Measurements from ENCODE around the gene DYRK2. TPM values are rescaled to one million over a fixed set of nuclear protein-coding genes. Genes with fewer than 3 reads are reported as not detected.

DYRK2 gene
- total RNA-seq, 1 experiment from 2014 or later, result 28.6 TPM

DNA sequence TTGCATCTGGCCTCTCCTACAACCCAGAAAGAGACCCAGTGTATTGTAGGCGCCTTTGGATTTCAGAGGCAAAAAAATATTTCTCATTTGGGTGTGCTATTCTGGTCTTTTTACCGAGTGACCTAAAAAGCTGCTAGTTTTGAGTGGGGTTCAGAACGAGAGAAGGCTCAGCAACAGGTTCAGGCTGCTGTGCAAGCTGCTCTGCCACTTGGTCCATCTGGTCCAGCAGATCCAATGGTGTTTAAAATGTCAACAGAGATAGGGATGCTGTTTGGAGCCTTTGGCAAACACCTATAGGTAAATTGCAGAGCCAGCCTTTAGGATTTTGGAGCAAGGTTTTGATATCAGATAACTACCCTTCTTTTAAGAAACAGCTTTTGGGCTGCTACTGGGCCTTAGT lies 25.3 kb upstream of the DYRK2 start:
- BruUV-seq (replicated peaks), result no TSS peak
- H3K36me3 ChIP-seq (ENCODE audit: insufficient read depth, low read length, poor library complexity, severe bottlenecking), result no peaks in the 10 kb centered on the region
- no peaks in the 10 kb centered on the region for H3K4me1 ChIP-seq (ENCODE audit: insufficient read depth, low read length, poor library complexity, severe bottlenecking)
- ChIA-PET POLR2A (ENCODE audit: low non-redundant PET) (no interaction called here), CTCF (no interaction called here)
- H3K27me3 ChIP-seq (replicated peaks; ENCODE audit: insufficient read depth, low read depth, low read length, poor library complexity), result no peaks in the 10 kb centered on the region
- no peak for TF ChIP-seq EZH2 (IDR thresholded peaks at IDR 0.05; ENCODE audit: borderline replicate concordance, low read depth, low read length, poor library complexity, severe bottlenecking)
- TF ChIP-seq CTCF (conservative IDR thresholded peaks at IDR 0.05; ENCODE audit: low read depth, low read length), result no peak
- no peak overlapping the region for H3K27ac ChIP-seq (ENCODE audit: low read depth, low read length, poor library complexity, severe bottlenecking)
- no peak overlapping the region for H3K4me3 ChIP-seq (ENCODE audit: low read depth, low read length, poor library complexity, severe bottlenecking)
- intact Hi-C loops (cut with micrococcal nuclease; ENCODE audit: unreplicated experiment), result no loop called here
- H3K9me3 ChIP-seq (ENCODE audit: low read depth, low read length, poor library complexity, severe bottlenecking), result no peaks in the 10 kb centered on the region
- no peak for DNase-seq (ENCODE audit: low spot score)

DNA sequence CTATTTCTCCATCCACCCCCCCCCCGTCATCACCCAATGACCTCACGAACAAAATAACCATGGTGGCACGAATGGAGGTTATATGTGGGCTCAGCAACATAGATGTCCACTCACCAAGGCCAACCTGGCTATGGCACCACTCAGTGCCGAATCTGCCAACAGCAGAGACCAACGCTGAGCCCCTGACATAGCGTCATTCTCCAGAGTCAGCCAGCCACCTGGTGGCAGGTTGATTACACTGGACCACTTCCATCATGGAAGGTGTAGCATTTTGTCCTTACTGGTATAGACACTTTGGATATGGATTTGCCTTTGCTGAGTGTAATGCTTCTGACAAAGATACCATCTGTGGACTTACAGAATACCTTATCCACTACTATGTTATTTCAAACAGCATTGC lies 24.2 kb upstream of the DYRK2 start:
- POLR2A ChIA-PET (ENCODE audit: low non-redundant PET), result no interaction called here
- no peak overlapping the region for H3K4me3 ChIP-seq (ENCODE audit: low read depth, low read length, poor library complexity, severe bottlenecking)
- no peak overlapping the region for H3K27ac ChIP-seq (ENCODE audit: low read depth, low read length, poor library complexity, severe bottlenecking)
- TF ChIP-seq EZH2 (IDR thresholded peaks at IDR 0.05; ENCODE audit: borderline replicate concordance, low read depth, low read length, poor library complexity, severe bottlenecking), result no peak
- no peak for TF ChIP-seq CTCF (conservative IDR thresholded peaks at IDR 0.05; ENCODE audit: low read depth, low read length)
- H3K27me3 ChIP-seq (replicated peaks; ENCODE audit: insufficient read depth, low read depth, low read length, poor library complexity), result no peaks in the 10 kb centered on the region
- no peaks in the 10 kb centered on the region for H3K9me3 ChIP-seq (ENCODE audit: low read depth, low read length, poor library complexity, severe bottlenecking)
- no TSS peak for BruUV-seq (replicated peaks)
- intact Hi-C loops (cut with micrococcal nuclease; ENCODE audit: unreplicated experiment), result no loop called here
- no peak for DNase-seq (ENCODE audit: low spot score)
- H3K4me1 ChIP-seq (ENCODE audit: insufficient read depth, low read length, poor library complexity, severe bottlenecking), result no peaks in the 10 kb centered on the region
- CTCF ChIA-PET, result no interaction called here
- no peaks in the 10 kb centered on the region for H3K36me3 ChIP-seq (ENCODE audit: insufficient read depth, low read length, poor library complexity, severe bottlenecking)

DNA sequence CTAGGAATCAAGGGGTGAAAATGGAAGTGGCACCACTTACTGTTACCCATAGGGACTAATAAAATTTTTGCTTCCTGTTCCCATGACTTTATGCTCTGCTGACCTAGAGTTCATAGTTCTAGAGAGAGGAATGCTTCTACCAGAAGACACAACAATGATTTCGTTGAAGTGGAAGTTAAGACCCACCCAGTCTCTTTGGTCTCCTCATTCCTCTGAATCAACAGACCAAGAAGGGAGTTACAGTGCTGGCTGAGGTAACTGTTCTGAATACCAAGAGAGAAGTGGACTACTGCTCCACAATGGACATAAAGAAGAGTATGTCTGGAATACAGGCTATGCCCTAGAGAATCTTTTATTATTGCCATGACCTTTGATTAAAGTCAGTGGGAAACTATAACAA lies 23.5 kb upstream of the DYRK2 start:
- Histone ChIP-seq H3K36me3 (ENCODE audit: insufficient read depth, low read length, poor library complexity, severe bottlenecking) (no peaks in the 10 kb centered on the region), H3K9me3 (ENCODE audit: low read depth, low read length, poor library complexity, severe bottlenecking) (no peaks in the 10 kb centered on the region), H3K4me1 (ENCODE audit: insufficient read depth, low read length, poor library complexity, severe bottlenecking) (no peaks in the 10 kb centered on the region), H3K27me3 (replicated peaks; ENCODE audit: insufficient read depth, low read depth, low read length, poor library complexity) (no peaks in the 10 kb centered on the region), H3K4me3 (ENCODE audit: low read depth, low read length, poor library complexity, severe bottlenecking) (no peak overlapping the region), H3K27ac (ENCODE audit: low read depth, low read length, poor library complexity, severe bottlenecking) (no peak overlapping the region)
- intact Hi-C loops (cut with micrococcal nuclease; ENCODE audit: unreplicated experiment), result no loop called here
- POLR2A ChIA-PET (ENCODE audit: low non-redundant PET), result no interaction called here
- no peak for DNase-seq (ENCODE audit: low spot score)
- TF ChIP-seq EZH2 (IDR thresholded peaks at IDR 0.05; ENCODE audit: borderline replicate concordance, low read depth, low read length, poor library complexity, severe bottlenecking) (no peak), CTCF (conservative IDR thresholded peaks at IDR 0.05; ENCODE audit: low read depth, low read length) (no peak)
- no TSS peak for BruUV-seq (replicated peaks)
- CTCF ChIA-PET, result no interaction called here
